ENCODE results near the gene C6.
"Not testable (repeated sequence)": the region's sequence is repeated elsewhere in the genome, so short reads cannot be mapped to it uniquely, and the experiment has no call there.

C6 gene

GRCh38 chr5:41213340-41213739 lies at the start of gene C6:
C6 (minus strand) TSS chr5:41213532; CDS start chr5:41203230, 10,302 bp downstream.
- in situ Hi-C loops (cut with MboI; ENCODE audit: low sequenced_read_pairs) = no loop called here

GRCh38 chr5:41256400-41256799 lies 43.1 kb upstream of the C6 start:
- no peak overlapping the region for H3K4me3 ChIP-seq
- no peaks in the 10 kb centered on the region for H3K9me3 ChIP-seq
- H3K4me1 ChIP-seq = no peaks in the 10 kb centered on the region
- H3K27me3 ChIP-seq (ENCODE audit: low read depth) = no peaks in the 10 kb centered on the region
- no peak for DNase-seq (ENCODE audit: low spot score in 2 of 2)
- no peaks in the 10 kb centered on the region for H3K36me3 ChIP-seq (replicated peaks)
- in situ Hi-C loops (cut with MboI; ENCODE audit: low sequenced_read_pairs) = no loop called here

More at GRCh38 chr5:41213340-41213739, at the start of gene C6:
- DNase-seq (ENCODE audit: low spot score in 2 of 2) = no peak
- no peaks in the 10 kb centered on the region for H3K9me3 ChIP-seq
- H3K4me1 ChIP-seq = no peaks in the 10 kb centered on the region
- H3K27me3 ChIP-seq (ENCODE audit: low read depth) = no peaks in the 10 kb centered on the region
- no peaks in the 10 kb centered on the region for H3K36me3 ChIP-seq (replicated peaks)
- no peak within 1 kb of the TSS for H3K4me3 ChIP-seq

GRCh38 chr5:41253109-41253508 lies 39.8 kb upstream of the C6 start:
- no peaks in the 10 kb centered on the region for H3K4me1 ChIP-seq
- no peaks in the 10 kb centered on the region for H3K9me3 ChIP-seq
- no peak overlapping the region for H3K4me3 ChIP-seq
- H3K36me3 ChIP-seq (replicated peaks) = no peaks in the 10 kb centered on the region
- H3K27me3 ChIP-seq (ENCODE audit: low read depth) = no peaks in the 10 kb centered on the region
- DNase-seq (ENCODE audit: low spot score in 2 of 2) = no peak
- in situ Hi-C loops (cut with MboI; ENCODE audit: low sequenced_read_pairs) = no loop called here

- in situ Hi-C loops (cut with MboI; ENCODE audit: low sequenced_read_pairs) = no loop called here
These were observed 38.7 kb upstream of the C6 start for GRCh38 chr5:41252036-41252435.

GRCh38 chr5:41250351-41250987 lies 37.1 kb upstream of the C6 start:
- no peak for DNase-seq (ENCODE audit: low spot score in 2 of 2)
- in situ Hi-C loops (cut with MboI; ENCODE audit: low sequenced_read_pairs) = no loop called here
- Histone ChIP-seq H3K36me3 (replicated peaks) (no peaks in the 10 kb centered on the region), H3K27me3 (ENCODE audit: low read depth) (no peaks in the 10 kb centered on the region), H3K4me3 (no peak overlapping the region), H3K4me1 (no peaks in the 10 kb centered on the region), H3K9me3 (no peaks in the 10 kb centered on the region)

More at GRCh38 chr5:41252036-41252435, 38.7 kb upstream of the C6 start:
- Histone ChIP-seq H3K27me3 (ENCODE audit: low read depth) (no peaks in the 10 kb centered on the region), H3K36me3 (replicated peaks) (no peaks in the 10 kb centered on the region), H3K9me3 (no peaks in the 10 kb centered on the region), H3K4me3 (no peak overlapping the region), H3K4me1 (no peaks in the 10 kb centered on the region)
- no peak for DNase-seq (ENCODE audit: low spot score in 2 of 2)

GRCh38 chr5:41247135-41247534 lies 33.8 kb upstream of the C6 start:
- Histone ChIP-seq H3K27me3 (ENCODE audit: low read depth) (no peaks in the 10 kb centered on the region), H3K9me3 (no peaks in the 10 kb centered on the region)
- in situ Hi-C loops (cut with MboI; ENCODE audit: low sequenced_read_pairs) = no loop called here

GRCh38 chr5:41246376-41246775 lies 33.0 kb upstream of the C6 start:
- no peaks in the 10 kb centered on the region for H3K4me1 ChIP-seq
- in situ Hi-C loops (cut with MboI; ENCODE audit: low sequenced_read_pairs) = no loop called here
- DNase-seq (ENCODE audit: low spot score in 2 of 2) = no peak
- H3K27me3 ChIP-seq (ENCODE audit: low read depth) = no peaks in the 10 kb centered on the region
- H3K36me3 ChIP-seq (replicated peaks) = no peaks in the 10 kb centered on the region
- H3K9me3 ChIP-seq = no peaks in the 10 kb centered on the region
- H3K4me3 ChIP-seq = no peak overlapping the region

More at GRCh38 chr5:41247135-41247534, 33.8 kb upstream of the C6 start:
- Histone ChIP-seq H3K4me1 (no peaks in the 10 kb centered on the region), H3K4me3 (no peak overlapping the region), H3K36me3 (replicated peaks) (no peaks in the 10 kb centered on the region)
- no peak for DNase-seq (ENCODE audit: low spot score in 2 of 2)

- Histone ChIP-seq H3K4me1 (no peaks in the 10 kb centered on the region), H3K9me3 (no peaks in the 10 kb centered on the region), H3K4me3 (no peak overlapping the region), H3K27me3 (ENCODE audit: low read depth) (no peaks in the 10 kb centered on the region), H3K36me3 (replicated peaks) (no peaks in the 10 kb centered on the region)
- in situ Hi-C loops (cut with MboI; ENCODE audit: low sequenced_read_pairs) = no loop called here
- DNase-seq (ENCODE audit: low spot score in 2 of 2) = no peak
These were observed 30.2 kb upstream of the C6 start for GRCh38 chr5:41243558-41243957.

GRCh38 chr5:41240985-41241384 lies 27.7 kb upstream of the C6 start:
- no peak for DNase-seq (ENCODE audit: low spot score in 2 of 2)
- Histone ChIP-seq H3K36me3 (replicated peaks) (no peaks in the 10 kb centered on the region), H3K27me3 (ENCODE audit: low read depth) (no peaks in the 10 kb centered on the region), H3K4me1 (no peaks in the 10 kb centered on the region), H3K4me3 (no peak overlapping the region), H3K9me3 (no peaks in the 10 kb centered on the region)
- in situ Hi-C loops (cut with MboI; ENCODE audit: low sequenced_read_pairs) = no loop called here

GRCh38 chr5:41240390-41240789 lies 27.1 kb upstream of the C6 start:
- DNase-seq (ENCODE audit: low spot score in 2 of 2) = no peak

GRCh38 chr5:41234475-41234874 lies 21.1 kb upstream of the C6 start:
- Histone ChIP-seq H3K4me3 (no peak overlapping the region), H3K9me3 (no peaks in the 10 kb centered on the region), H3K36me3 (replicated peaks) (no peaks in the 10 kb centered on the region), H3K4me1 (no peaks in the 10 kb centered on the region), H3K27me3 (ENCODE audit: low read depth) (no peaks in the 10 kb centered on the region)
- DNase-seq (ENCODE audit: low spot score in 2 of 2) = no peak
- in situ Hi-C loops (cut with MboI; ENCODE audit: low sequenced_read_pairs) = no loop called here

More at GRCh38 chr5:41240390-41240789, 27.1 kb upstream of the C6 start:
- in situ Hi-C loops (cut with MboI; ENCODE audit: low sequenced_read_pairs) = no loop called here
- Histone ChIP-seq H3K4me3 (no peak overlapping the region), H3K4me1 (no peaks in the 10 kb centered on the region), H3K9me3 (no peaks in the 10 kb centered on the region), H3K36me3 (replicated peaks) (no peaks in the 10 kb centered on the region), H3K27me3 (ENCODE audit: low read depth) (no peaks in the 10 kb centered on the region)

- Histone ChIP-seq H3K36me3 (replicated peaks) (no peaks in the 10 kb centered on the region), H3K4me3 (no peak overlapping the region), H3K27me3 (ENCODE audit: low read depth) (no peaks in the 10 kb centered on the region), H3K9me3 (no peaks in the 10 kb centered on the region), H3K4me1 (no peaks in the 10 kb centered on the region)
- DNase-seq (ENCODE audit: low spot score in 2 of 2) = no peak
- in situ Hi-C loops (cut with MboI; ENCODE audit: low sequenced_read_pairs) = no loop called here
These were observed 19.5 kb upstream of the C6 start for GRCh38 chr5:41232797-41233196.

- H3K9me3 ChIP-seq; DNase-seq (ENCODE audit: low spot score in 2 of 2); H3K36me3 ChIP-seq (replicated peaks); H3K4me1 ChIP-seq; H3K4me3 ChIP-seq; H3K27me3 ChIP-seq (ENCODE audit: low read depth); in situ Hi-C loops (cut with MboI; ENCODE audit: low sequenced_read_pairs): not testable (repeated sequence)
These were observed 16.9 kb upstream of the C6 start for GRCh38 chr5:41230276-41230675.

- Histone ChIP-seq H3K36me3 (replicated peaks) (no peaks in the 10 kb centered on the region), H3K4me1 (no peaks in the 10 kb centered on the region), H3K27me3 (ENCODE audit: low read depth) (no peaks in the 10 kb centered on the region), H3K9me3 (no peaks in the 10 kb centered on the region), H3K4me3 (no peak overlapping the region)
- in situ Hi-C loops (cut with MboI; ENCODE audit: low sequenced_read_pairs) = no loop called here
- DNase-seq (ENCODE audit: low spot score in 2 of 2) = no peak
These were observed 10.6 kb upstream of the C6 start for GRCh38 chr5:41223962-41224361.
